WTC11 (cell line): Measurements from ENCODE around the gene ZNRF2. TPM values are rescaled to one million over a fixed set of nuclear protein-coding genes. Genes with fewer than 3 reads are reported as not detected.

ENCODE experiments used
- ATAC-seq: fragments of 200-7000 bp; cut with Tn5 transposase; 2 replicates; pipeline ENCODE4 v1.10.0; 2021; ENCODE audit warnings: mild to moderate bottlenecking, moderate library complexity
- CTCF ChIA-PET: fragments of 300-600 bp; sonication (Branson Sonifier 250); formaldehyde crosslinking; loops from one replicate; lab custom pipeline; 2021; ENCODE audit warnings: antibody characterized with exemption; lab: Charles Lee
- POLR2A ChIA-PET: fragments of 350-600 bp; sonication (Branson Sonifier 250); formaldehyde crosslinking; loops from one replicate; lab custom pipeline; 2021; ENCODE audit warnings: antibody characterized with exemption; lab: Charles Lee
- DNase-seq: peaks from one replicate; pipeline ENCODE4 v3.0.0; 2021; ENCODE audit warnings: low spot score
- H3K27ac Mint-ChIP-seq: 2 replicates; pipeline ENCODE4 v1.8.0; 2021; ENCODE audit warnings: mixed read lengths
- H3K27me3 Mint-ChIP-seq: 2 replicates; pipeline ENCODE4 v1.8.0; 2021; ENCODE audit warnings: low read depth, mild to moderate bottlenecking, moderate library complexity, mixed read lengths
- H3K36me3 Mint-ChIP-seq: 2 replicates; pipeline ENCODE4 v1.8.0; 2021; ENCODE audit warnings: mixed read lengths
- H3K4me1 Mint-ChIP-seq: 2 replicates; pipeline ENCODE4 v1.8.0; 2022; ENCODE audit warnings: mixed read lengths
- H3K4me3 Mint-ChIP-seq: 2 replicates; pipeline ENCODE4 v1.8.0; 2021; ENCODE audit warnings: mild to moderate bottlenecking, moderate library complexity, mixed read lengths
- H3K9me3 Mint-ChIP-seq: 2 replicates; pipeline ENCODE4 v1.8.0; 2021; ENCODE audit warnings: mixed read lengths
- CBFB ChIP-seq: sonication (generic); formaldehyde crosslinking; IDR thresholded peaks from 2 replicates; pipeline ENCODE4 v1.8.1; 2022; ENCODE audit warnings: mild to moderate bottlenecking, low read depth, missing genetic modification reagents
- FOXJ3 ChIP-seq: sonication (generic); formaldehyde crosslinking; IDR thresholded peaks from 2 replicates; pipeline ENCODE4 v1.9.0; 2021; ENCODE audit warnings: missing genetic modification reagents, mild to moderate bottlenecking, borderline replicate concordance
- FOXP4 ChIP-seq: sonication (generic); formaldehyde crosslinking; IDR thresholded peaks from 2 replicates; pipeline ENCODE4 v1.8.0; 2022; ENCODE audit warnings: mild to moderate bottlenecking, missing genetic modification reagents
- HMGA2 ChIP-seq: fragments of 250-450 bp; sonication (Bioruptor Pico); IDR thresholded peaks from 2 replicates; pipeline ENCODE4 v1.4.0; 2021; ENCODE audit warnings: mild to moderate bottlenecking, moderate library complexity
- HMGXB4 ChIP-seq: sonication (generic); formaldehyde crosslinking; IDR thresholded peaks from 2 replicates; pipeline ENCODE4 v1.8.1; 2023; ENCODE audit warnings: mild to moderate bottlenecking, moderate library complexity, missing genetic modification reagents
- JUN ChIP-seq: sonication (generic); formaldehyde crosslinking; IDR thresholded peaks from 2 replicates; pipeline ENCODE4 v1.8.0; 2023; ENCODE audit warnings: mild to moderate bottlenecking, missing genetic modification reagents
- NR1H2 ChIP-seq: sonication (generic); formaldehyde crosslinking; IDR thresholded peaks from 2 replicates; pipeline ENCODE4 v1.9.0; 2021; ENCODE audit warnings: mild to moderate bottlenecking, moderate library complexity, missing genetic modification reagents
- PRDM15 ChIP-seq: sonication (generic); formaldehyde crosslinking; IDR thresholded peaks from 2 replicates; pipeline ENCODE4 v1.8.0; 2022; ENCODE audit warnings: missing genetic modification reagents
- RELA ChIP-seq: sonication (generic); formaldehyde crosslinking; IDR thresholded peaks from 2 replicates; pipeline ENCODE4 v1.8.1; 2022; ENCODE audit warnings: missing genetic modification reagents, mild to moderate bottlenecking, borderline replicate concordance
- SMAD3 ChIP-seq: sonication (generic); formaldehyde crosslinking; IDR thresholded peaks from 2 replicates; pipeline ENCODE4 v1.8.0; 2022; ENCODE audit warnings: missing genetic modification reagents, mild to moderate bottlenecking, borderline replicate concordance
- ZNF121 ChIP-seq: sonication (generic); formaldehyde crosslinking; IDR thresholded peaks from 2 replicates; pipeline ENCODE4 v1.8.0; 2023; ENCODE audit warnings: missing genetic modification reagents
- ZNF232 ChIP-seq: sonication (generic); formaldehyde crosslinking; IDR thresholded peaks from 2 replicates; pipeline ENCODE4 v1.8.0; 2022; ENCODE audit warnings: mild to moderate bottlenecking, missing genetic modification reagents
- ZNF317 ChIP-seq: sonication (generic); formaldehyde crosslinking; IDR thresholded peaks from 2 replicates; pipeline ENCODE4 v1.8.1; 2023; ENCODE audit warnings: low read depth, mild to moderate bottlenecking, moderate library complexity, missing genetic modification reagents, borderline replicate concordance
- ZNF416 ChIP-seq: fragments of 250-450 bp; sonication (Bioruptor Pico); IDR thresholded peaks from 2 replicates; pipeline ENCODE4 v1.9.0; 2021; ENCODE audit warnings: mild to moderate bottlenecking, inconsistent platforms
- ZNF425 ChIP-seq: fragments of 250-450 bp; sonication (Bioruptor Pico); conservative IDR thresholded peaks from 2 replicates; pipeline ENCODE4 v1.9.0; 2021; ENCODE audit warnings: mild to moderate bottlenecking
- total RNA-seq: library from RNA; stranded (reverse); gene quantifications from 3 replicates; pipeline ENCODE4 v1.2.3, GENCODE V29; 2021

Gene ZNRF2
- total RNA-seq, 1 experiment from 2014 or later, result 18.2 TPM

GRCh38 chr7:30335763-30336487, 51.5 kb downstream of the ZNRF2 start:
- Mint-ChIP-seq H3K9me3 (peaks cover 16% of the 10 kb centered on the region), H3K4me3 (no peak overlapping the region), H3K27ac (no peak overlapping the region), H3K27me3 (no peaks in the 10 kb centered on the region), H3K36me3 (peaks cover 2% of the 10 kb centered on the region; the same call in 1 of the 2 replicates), H3K4me1 (peaks cover 21% of the 10 kb centered on the region)
- ChIA-PET CTCF (interaction anchor here (1.0 to 1.7 kb wide), 2 partner anchors 23 to 61 kb away, joined by 3 read pairs; no protein-coding TSS in a partner anchor), POLR2A (interaction anchor here (0.6 to 1.2 kb wide), 2 partner anchors 10 to 41 kb away, joined by 3 to 8 read pairs; no protein-coding TSS in a partner anchor)
- DNase-seq, result no peak
- ATAC-seq, result no peak
- TF ChIP-seq NR1H2 (CRISPR knock-in tag) (no peak), HMGA2 (CRISPR knock-in tag) (peak; percentile 85; the same call in 1 of the 2 replicates)

GRCh38 chr7:30344513-30344912, 60.1 kb downstream of the ZNRF2 start:
- peaks cover 53% of the 10 kb centered on the region for H3K4me1 Mint-ChIP-seq
- H3K27me3 Mint-ChIP-seq, result no peaks in the 10 kb centered on the region; the same call in 1 of the 2 replicates
- POLR2A ChIA-PET, result no interaction called here
- TF ChIP-seq PRDM15, result no peak
- TF ChIP-seq HMGXB4 (CRISPR knock-in tag), result no peak
- no peak for TF ChIP-seq JUN (CRISPR knock-in tag)
- no peak for TF ChIP-seq ZNF317
- TF ChIP-seq SMAD3 (CRISPR knock-in tag), result no peak
- no peak for TF ChIP-seq ZNF232 (CRISPR knock-in tag)
- H3K4me3 Mint-ChIP-seq, result no peak overlapping the region
- DNase-seq (no peak), ATAC-seq (no peak)
- CTCF ChIA-PET, result no interaction called here
- peaks cover 13% of the 10 kb centered on the region for H3K9me3 Mint-ChIP-seq
- H3K36me3 Mint-ChIP-seq, result peaks cover 9% of the 10 kb centered on the region; the same call in 1 of the 2 replicates
- no peak overlapping the region for H3K27ac Mint-ChIP-seq

GRCh38 chr7:30347226-30348082, 63.1 kb downstream of the ZNRF2 start:
- Mint-ChIP-seq H3K36me3 (no peaks in the 10 kb centered on the region), H3K27me3 (no peaks in the 10 kb centered on the region), H3K9me3 (no peaks in the 10 kb centered on the region), H3K4me1 (peaks cover 64% of the 10 kb centered on the region), H3K4me3 (no peak overlapping the region), H3K27ac (peak overlapping the region; percentile 78)
- ChIA-PET POLR2A (no interaction called here), CTCF (interaction anchor here (1.0 to 2.7 kb wide), 2 partner anchors 49 to 71 kb away, joined by 4 to 11 read pairs; no protein-coding TSS in a partner anchor)
- DNase-seq (no peak), ATAC-seq (no peak)
- no peak for TF ChIP-seq FOXP4 (CRISPR knock-in tag)
- no peak for TF ChIP-seq CBFB (CRISPR knock-in tag)
- no peak for TF ChIP-seq ZNF425
- TF ChIP-seq RELA (CRISPR knock-in tag), result no peak
- TF ChIP-seq FOXJ3 (CRISPR knock-in tag), result no peak
- TF ChIP-seq ZNF121 (CRISPR knock-in tag), result no peak
- no peak for TF ChIP-seq ZNF416 (CRISPR knock-in tag)
- no peak for TF ChIP-seq PRDM15
